Measurements from ENCODE around the gene ACACA.
A peak's percentile ranks its signal among the peaks of the same experiment; 100 is the strongest.
"Not testable (repeated sequence)": the region's sequence is repeated elsewhere in the genome, so short reads cannot be mapped to it uniquely, and the experiment has no call there.

ACACA gene

DNA sequence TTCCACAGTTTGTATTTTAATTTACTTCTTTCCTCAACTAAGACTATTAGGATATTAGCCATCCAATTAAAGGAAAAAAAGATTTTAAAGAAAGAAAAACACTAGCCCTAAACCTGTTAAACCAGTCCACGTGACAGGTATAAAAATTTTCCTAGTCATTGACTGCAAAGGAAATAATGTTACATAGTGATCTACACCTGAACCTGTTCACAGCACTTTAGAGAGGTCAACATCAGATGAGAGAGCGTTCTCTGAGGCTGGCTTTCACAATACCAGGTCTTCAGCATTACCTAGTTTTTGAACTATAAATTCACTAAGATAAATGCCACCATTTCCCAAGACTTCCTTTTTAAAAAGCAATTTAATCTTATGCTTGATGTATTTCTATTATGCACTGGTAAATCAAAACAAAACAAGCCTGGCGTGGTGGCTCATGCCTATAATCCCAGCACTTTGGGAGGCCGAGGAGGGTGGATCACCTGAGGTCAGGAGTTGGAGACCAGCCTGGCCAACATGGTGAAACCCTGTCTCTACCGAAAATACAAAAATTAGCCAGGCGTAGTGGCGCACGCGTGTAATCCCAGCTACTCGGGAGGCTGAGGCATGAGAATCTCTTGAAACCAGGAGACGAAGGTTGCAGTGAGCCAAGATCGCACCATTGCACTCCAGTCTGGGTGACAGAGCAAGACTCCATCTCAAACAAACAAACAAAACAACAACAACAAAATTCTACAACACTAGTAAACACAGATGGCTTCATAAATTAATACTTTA lies 49.7 kb downstream of the ACACA start:
- H3K4me3 ChIP-seq (ENCODE audit: low read depth in 1 of 2, low read length in 2 of 2), result peak overlapping the region in 1 of 2 donors; percentile 81
- H3K9ac ChIP-seq (ENCODE audit: low read depth in 1 of 2, low read length in 2 of 2), result peak overlapping the region in 1 of 2 donors; percentile 80
- not testable (repeated sequence) for H3K9me3 ChIP-seq (ENCODE audit: control insufficient read depth in 1 of 2, low read length in 2 of 2); H3K27me3 ChIP-seq (ENCODE audit: control insufficient read depth in 1 of 2, insufficient read depth in 2 of 2, low read length in 2 of 2); H3K36me3 ChIP-seq (ENCODE audit: control insufficient read depth in 1 of 2, insufficient read depth in 2 of 2, low read length in 2 of 2); H3K27ac ChIP-seq (ENCODE audit: low read depth, low read length)
- peaks cover 9 to 18% of the 10 kb centered on the region in 2 donors for H3K4me1 ChIP-seq (ENCODE audit: control insufficient read depth in 1 of 2, insufficient read depth in 2 of 2, low read length in 2 of 2)

DNA sequence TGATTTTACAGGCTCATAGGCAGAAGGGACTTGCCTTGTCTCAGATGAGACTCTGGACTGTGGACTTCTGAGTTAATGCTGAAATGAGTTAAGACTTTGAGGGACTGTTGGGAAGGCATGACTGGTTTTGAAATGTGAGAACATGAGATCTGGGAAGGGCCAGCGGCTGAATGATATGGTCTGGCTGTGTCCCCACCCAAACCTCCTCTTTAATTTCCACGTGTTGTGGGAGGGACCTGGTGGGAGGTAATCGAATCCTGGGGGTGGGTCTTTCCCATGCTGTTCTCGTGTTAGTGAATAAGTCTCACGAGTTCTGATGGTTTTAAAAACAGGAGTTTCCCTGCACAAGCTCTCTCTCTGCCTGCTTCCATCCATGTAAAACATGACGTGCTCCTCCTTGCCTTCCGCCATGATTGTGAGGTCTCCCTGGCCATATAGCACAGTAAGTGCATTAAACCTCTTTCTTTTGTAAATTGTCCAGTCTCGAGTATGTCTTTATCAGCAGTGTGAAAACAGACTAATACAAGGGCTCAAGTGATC lies 59.7 kb downstream of the ACACA start:
- not testable (repeated sequence) for H3K27me3 ChIP-seq (ENCODE audit: control insufficient read depth in 1 of 2, insufficient read depth in 2 of 2, low read length in 2 of 2); H3K27ac ChIP-seq (ENCODE audit: low read depth, low read length); H3K4me1 ChIP-seq (ENCODE audit: control insufficient read depth in 1 of 2, insufficient read depth in 2 of 2, low read length in 2 of 2); H3K4me3 ChIP-seq (ENCODE audit: low read depth in 1 of 2, low read length in 2 of 2); H3K9me3 ChIP-seq (ENCODE audit: control insufficient read depth in 1 of 2, low read length in 2 of 2); H3K9ac ChIP-seq (ENCODE audit: low read depth in 1 of 2, low read length in 2 of 2); H3K36me3 ChIP-seq (ENCODE audit: control insufficient read depth in 1 of 2, insufficient read depth in 2 of 2, low read length in 2 of 2)

DNA sequence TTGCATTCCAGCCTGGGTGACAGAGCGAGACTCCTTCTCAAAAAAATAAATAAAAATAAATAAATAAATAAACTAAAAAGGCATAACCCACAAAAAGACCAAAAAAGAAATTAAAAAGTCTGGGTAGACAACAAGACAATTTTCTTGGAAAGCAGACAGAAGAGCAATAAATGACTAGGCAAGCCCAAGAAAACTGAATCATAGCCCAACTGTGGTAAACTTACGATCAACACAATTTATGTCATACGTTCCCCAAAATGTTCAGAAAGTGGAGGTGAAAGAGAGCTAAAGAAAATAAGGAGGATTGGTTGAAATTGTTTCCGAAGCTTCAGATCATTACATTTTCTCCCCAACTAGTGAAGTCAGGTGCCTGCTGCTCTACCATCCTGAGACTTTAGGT lies 62.1 kb downstream of the ACACA start:
- Histone ChIP-seq H3K4me1 (ENCODE audit: control insufficient read depth in 1 of 2, insufficient read depth in 2 of 2, low read length in 2 of 2) (no peaks in the 10 kb centered on the region), H3K9ac (ENCODE audit: low read depth in 1 of 2, low read length in 2 of 2) (no peak overlapping the region), H3K36me3 (ENCODE audit: control insufficient read depth in 1 of 2, insufficient read depth in 2 of 2, low read length in 2 of 2) (no peaks in the 10 kb centered on the region), H3K9me3 (ENCODE audit: control insufficient read depth in 1 of 2, low read length in 2 of 2) (no peaks in the 10 kb centered on the region), H3K27ac (ENCODE audit: low read depth, low read length) (no peak overlapping the region), H3K27me3 (ENCODE audit: control insufficient read depth in 1 of 2, insufficient read depth in 2 of 2, low read length in 2 of 2) (no peaks in the 10 kb centered on the region), H3K4me3 (ENCODE audit: low read depth in 1 of 2, low read length in 2 of 2) (no peak overlapping the region)

DNA sequence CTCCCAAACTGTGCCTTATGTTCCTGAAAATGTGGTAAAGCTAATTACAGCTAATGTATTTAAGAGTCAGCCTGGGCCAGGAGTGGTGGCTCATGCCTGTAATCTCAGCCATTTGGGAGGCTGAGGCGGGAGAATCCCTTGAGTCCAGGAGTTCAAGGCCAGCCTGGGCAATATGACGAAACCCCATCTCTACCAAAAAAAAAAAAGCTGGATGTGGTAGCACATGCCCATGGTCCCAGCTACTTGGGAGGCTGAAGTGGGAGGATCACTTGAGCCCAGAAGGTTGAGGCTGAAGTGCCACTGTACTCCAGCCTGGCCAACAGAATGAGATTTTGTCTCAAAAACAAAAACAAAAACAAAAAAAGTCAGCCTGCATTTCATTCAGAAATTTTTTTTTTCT lies 64.0 kb downstream of the ACACA start:
- Histone ChIP-seq H3K36me3 (ENCODE audit: control insufficient read depth in 1 of 2, insufficient read depth in 2 of 2, low read length in 2 of 2) (no peaks in the 10 kb centered on the region), H3K9me3 (ENCODE audit: control insufficient read depth in 1 of 2, low read length in 2 of 2) (no peaks in the 10 kb centered on the region), H3K27me3 (ENCODE audit: control insufficient read depth in 1 of 2, insufficient read depth in 2 of 2, low read length in 2 of 2) (no peaks in the 10 kb centered on the region), H3K9ac (ENCODE audit: low read depth in 1 of 2, low read length in 2 of 2) (no peak overlapping the region), H3K4me1 (ENCODE audit: control insufficient read depth in 1 of 2, insufficient read depth in 2 of 2, low read length in 2 of 2) (no peaks in the 10 kb centered on the region), H3K27ac (ENCODE audit: low read depth, low read length) (no peak overlapping the region), H3K4me3 (ENCODE audit: low read depth in 1 of 2, low read length in 2 of 2) (no peak overlapping the region)

DNA sequence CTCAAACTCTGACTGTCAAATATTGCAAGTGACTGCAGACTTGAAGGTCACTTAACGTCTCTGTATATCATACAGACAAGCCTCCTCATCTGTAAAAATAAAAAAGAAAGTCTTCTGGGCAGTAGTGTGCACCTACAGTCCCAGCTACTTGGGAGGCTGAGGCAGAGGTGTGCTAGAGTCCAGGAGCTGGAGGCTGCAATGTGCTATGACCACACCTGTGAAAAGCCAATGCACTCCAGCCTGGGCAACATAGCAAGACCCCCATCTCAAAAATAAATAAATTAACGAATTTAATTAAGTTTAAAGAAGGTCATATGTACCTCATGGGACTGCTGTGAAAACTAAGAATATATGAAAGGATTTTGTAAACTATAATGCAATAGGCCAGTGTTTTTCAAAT lies 65.8 kb downstream of the ACACA start:
- H3K36me3 ChIP-seq (ENCODE audit: control insufficient read depth in 1 of 2, insufficient read depth in 2 of 2, low read length in 2 of 2), result peaks cover 0 to 3% of the 10 kb centered on the region in 2 donors
- no peak overlapping the region for H3K27ac ChIP-seq (ENCODE audit: low read depth, low read length)
- H3K4me3 ChIP-seq (ENCODE audit: low read depth in 1 of 2, low read length in 2 of 2), result no peak overlapping the region
- no peaks in the 10 kb centered on the region for H3K27me3 ChIP-seq (ENCODE audit: control insufficient read depth in 1 of 2, insufficient read depth in 2 of 2, low read length in 2 of 2)
- H3K9me3 ChIP-seq (ENCODE audit: control insufficient read depth in 1 of 2, low read length in 2 of 2), result no peaks in the 10 kb centered on the region
- no peak overlapping the region for H3K9ac ChIP-seq (ENCODE audit: low read depth in 1 of 2, low read length in 2 of 2)
- no peaks in the 10 kb centered on the region for H3K4me1 ChIP-seq (ENCODE audit: control insufficient read depth in 1 of 2, insufficient read depth in 2 of 2, low read length in 2 of 2)

DNA sequence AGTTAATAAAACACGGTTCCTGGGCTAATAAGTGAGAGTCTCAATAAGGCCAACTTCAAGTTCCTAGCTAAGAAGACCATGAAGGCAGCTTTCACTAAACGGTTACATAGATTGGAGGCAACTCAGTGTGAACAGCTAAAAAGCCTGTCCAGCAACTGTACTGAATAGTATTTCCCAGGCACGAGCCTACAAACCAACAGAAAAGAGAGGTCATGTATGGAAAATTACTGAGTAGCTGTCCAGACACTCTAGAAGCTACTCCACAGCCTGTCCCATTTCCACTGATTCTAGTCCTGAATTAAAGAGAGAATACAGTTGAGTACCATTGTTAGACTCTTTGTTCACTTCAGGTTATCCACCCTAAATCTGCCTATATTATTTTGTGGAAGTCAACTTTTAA lies 67.3 kb downstream of the ACACA start:
- no peaks in the 10 kb centered on the region for H3K4me1 ChIP-seq (ENCODE audit: control insufficient read depth in 1 of 2, insufficient read depth in 2 of 2, low read length in 2 of 2)
- no peak overlapping the region for H3K9ac ChIP-seq (ENCODE audit: low read depth in 1 of 2, low read length in 2 of 2)
- H3K36me3 ChIP-seq (ENCODE audit: control insufficient read depth in 1 of 2, insufficient read depth in 2 of 2, low read length in 2 of 2), result peaks cover 0 to 3% of the 10 kb centered on the region in 2 donors
- no peak overlapping the region for H3K27ac ChIP-seq (ENCODE audit: low read depth, low read length)
- no peaks in the 10 kb centered on the region for H3K27me3 ChIP-seq (ENCODE audit: control insufficient read depth in 1 of 2, insufficient read depth in 2 of 2, low read length in 2 of 2)
- no peak overlapping the region for H3K4me3 ChIP-seq (ENCODE audit: low read depth in 1 of 2, low read length in 2 of 2)
- H3K9me3 ChIP-seq (ENCODE audit: control insufficient read depth in 1 of 2, low read length in 2 of 2), result no peaks in the 10 kb centered on the region

DNA sequence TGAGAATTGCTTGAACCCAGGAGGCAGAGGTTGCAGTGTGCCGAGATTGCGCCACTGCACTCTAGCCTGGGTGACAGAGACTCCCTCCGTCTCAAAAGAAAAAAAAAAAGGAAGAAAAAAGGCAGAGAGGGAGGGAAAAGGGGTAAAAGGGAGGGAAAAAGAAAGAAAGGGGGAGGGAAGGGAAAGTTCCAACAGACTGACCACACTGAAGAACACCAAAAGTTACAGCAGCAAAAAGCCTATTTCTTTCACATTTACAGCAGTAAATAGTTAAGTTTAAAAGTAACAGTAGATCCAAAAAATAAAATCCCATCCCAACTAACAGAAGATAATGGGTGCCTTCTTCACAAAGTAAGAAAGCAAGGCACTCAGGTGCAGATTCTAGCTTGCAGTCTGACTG lies 67.8 kb downstream of the ACACA start:
- H3K9ac ChIP-seq (ENCODE audit: low read depth in 1 of 2, low read length in 2 of 2), result no peak overlapping the region
- H3K27ac ChIP-seq (ENCODE audit: low read depth, low read length), result no peak overlapping the region
- no peaks in the 10 kb centered on the region for H3K9me3 ChIP-seq (ENCODE audit: control insufficient read depth in 1 of 2, low read length in 2 of 2)
- H3K4me1 ChIP-seq (ENCODE audit: control insufficient read depth in 1 of 2, insufficient read depth in 2 of 2, low read length in 2 of 2), result no peaks in the 10 kb centered on the region
- no peaks in the 10 kb centered on the region for H3K27me3 ChIP-seq (ENCODE audit: control insufficient read depth in 1 of 2, insufficient read depth in 2 of 2, low read length in 2 of 2)
- peaks cover 0 to 3% of the 10 kb centered on the region in 2 donors for H3K36me3 ChIP-seq (ENCODE audit: control insufficient read depth in 1 of 2, insufficient read depth in 2 of 2, low read length in 2 of 2)
- no peak overlapping the region for H3K4me3 ChIP-seq (ENCODE audit: low read depth in 1 of 2, low read length in 2 of 2)

DNA sequence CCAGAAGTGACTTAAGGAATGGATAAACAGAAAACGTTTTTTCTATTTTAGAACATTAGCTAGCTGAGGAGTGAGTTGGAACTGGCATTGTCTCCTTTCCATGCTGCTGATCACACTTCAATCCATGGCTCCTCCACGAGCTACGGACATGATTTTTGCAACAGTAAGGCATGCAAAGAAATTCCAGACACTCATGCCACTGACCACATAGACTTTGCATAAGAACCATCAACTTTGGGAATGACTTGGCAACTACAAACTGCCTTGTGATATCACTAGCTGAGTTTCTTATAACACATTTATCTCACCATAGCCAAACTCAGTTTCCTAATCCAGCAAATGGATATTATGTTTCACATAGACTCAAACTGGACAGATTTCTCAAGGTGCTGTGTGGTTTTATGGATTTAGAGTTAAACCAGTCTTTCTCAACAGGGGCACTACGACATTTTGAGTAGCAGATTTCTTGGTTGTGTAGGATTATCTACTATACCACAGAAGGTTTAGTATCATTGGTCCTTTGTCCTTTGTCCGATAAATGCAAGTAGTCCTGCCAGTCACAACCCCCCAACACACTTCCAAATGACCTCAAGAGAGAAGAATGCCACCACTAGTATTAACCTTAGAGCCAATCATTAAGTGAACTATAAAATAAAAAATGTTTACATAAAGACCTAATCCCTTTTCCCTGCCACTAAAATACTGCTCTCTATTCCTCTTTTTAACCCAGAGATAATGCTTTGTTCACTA lies 79.1 kb downstream of the ACACA start:
- Histone ChIP-seq H3K27ac (ENCODE audit: low read depth, low read length) (no peak overlapping the region), H3K4me3 (ENCODE audit: low read depth in 1 of 2, low read length in 2 of 2) (no peak overlapping the region), H3K27me3 (ENCODE audit: control insufficient read depth in 1 of 2, insufficient read depth in 2 of 2, low read length in 2 of 2) (no peaks in the 10 kb centered on the region), H3K4me1 (ENCODE audit: control insufficient read depth in 1 of 2, insufficient read depth in 2 of 2, low read length in 2 of 2) (peaks cover 0 to 9% of the 10 kb centered on the region in 2 donors), H3K36me3 (ENCODE audit: control insufficient read depth in 1 of 2, insufficient read depth in 2 of 2, low read length in 2 of 2) (peaks cover 0 to 14% of the 10 kb centered on the region in 2 donors), H3K9me3 (ENCODE audit: control insufficient read depth in 1 of 2, low read length in 2 of 2) (no peaks in the 10 kb centered on the region), H3K9ac (ENCODE audit: low read depth in 1 of 2, low read length in 2 of 2) (no peak overlapping the region)

DNA sequence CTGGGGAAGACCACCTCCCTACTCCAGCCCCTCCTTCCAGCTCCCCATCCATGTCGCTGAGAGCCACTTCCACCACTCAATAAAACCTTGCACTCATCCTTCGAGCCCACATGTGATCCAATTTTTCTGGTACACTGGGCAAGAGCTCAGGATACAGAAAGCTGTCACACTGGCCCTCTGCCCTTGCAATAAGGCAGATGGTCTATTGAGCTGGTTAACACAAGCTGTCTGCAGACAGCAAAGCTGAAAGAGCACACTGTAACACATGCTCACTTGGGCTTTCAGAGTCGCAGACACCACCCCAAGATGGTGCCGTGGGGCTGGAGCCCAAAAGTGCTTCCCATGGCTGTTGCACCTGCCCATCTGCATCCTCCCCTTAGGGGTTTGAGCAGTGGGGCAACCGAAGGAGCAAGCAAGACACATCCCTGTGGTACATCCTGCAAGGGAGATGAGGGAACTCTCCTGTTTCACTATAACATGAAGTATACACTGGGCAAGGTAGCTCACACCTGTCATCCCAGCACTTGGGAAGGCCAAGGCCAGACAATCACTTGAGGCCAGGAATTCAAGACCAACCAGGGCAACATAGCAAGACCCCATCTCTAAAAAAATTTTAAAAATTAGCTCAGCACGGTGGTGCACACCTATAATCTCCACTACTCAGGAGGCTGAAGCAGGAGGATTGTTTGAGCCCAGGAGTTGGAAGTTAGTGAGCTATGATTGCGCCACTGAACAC lies 83.6 kb downstream of the ACACA start:
- no peak overlapping the region for H3K4me3 ChIP-seq (ENCODE audit: low read depth in 1 of 2, low read length in 2 of 2)
- no peak overlapping the region for H3K27ac ChIP-seq (ENCODE audit: low read depth, low read length)
- no peak overlapping the region for H3K9ac ChIP-seq (ENCODE audit: low read depth in 1 of 2, low read length in 2 of 2)
- H3K9me3 ChIP-seq (ENCODE audit: control insufficient read depth in 1 of 2, low read length in 2 of 2), result no peaks in the 10 kb centered on the region
- H3K36me3 ChIP-seq (ENCODE audit: control insufficient read depth in 1 of 2, insufficient read depth in 2 of 2, low read length in 2 of 2), result peaks cover 0 to 7% of the 10 kb centered on the region in 2 donors
- H3K4me1 ChIP-seq (ENCODE audit: control insufficient read depth in 1 of 2, insufficient read depth in 2 of 2, low read length in 2 of 2), result no peaks in the 10 kb centered on the region
- no peaks in the 10 kb centered on the region for H3K27me3 ChIP-seq (ENCODE audit: control insufficient read depth in 1 of 2, insufficient read depth in 2 of 2, low read length in 2 of 2)

DNA sequence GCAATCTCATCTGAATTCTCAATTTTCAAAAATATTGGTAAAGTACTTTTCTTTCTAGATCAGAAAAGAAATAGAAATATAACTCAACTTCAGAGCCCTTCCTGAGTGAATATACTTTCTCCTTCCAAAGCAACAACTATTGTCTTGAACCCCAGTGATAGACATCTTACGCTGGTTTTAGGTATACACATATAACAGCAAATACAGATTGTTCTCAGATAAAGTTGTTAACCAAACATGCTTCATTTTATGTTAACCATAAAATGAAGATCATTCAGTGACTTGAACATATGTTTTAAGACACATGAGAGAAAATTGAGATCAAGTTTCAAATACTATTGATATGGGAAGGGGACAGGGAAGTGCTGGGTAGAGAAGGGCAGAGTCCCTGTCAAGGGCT lies 84.5 kb downstream of the ACACA start:
- Histone ChIP-seq H3K9me3 (ENCODE audit: control insufficient read depth in 1 of 2, low read length in 2 of 2) (no peaks in the 10 kb centered on the region), H3K4me3 (ENCODE audit: low read depth in 1 of 2, low read length in 2 of 2) (no peak overlapping the region), H3K4me1 (ENCODE audit: control insufficient read depth in 1 of 2, insufficient read depth in 2 of 2, low read length in 2 of 2) (no peaks in the 10 kb centered on the region), H3K27me3 (ENCODE audit: control insufficient read depth in 1 of 2, insufficient read depth in 2 of 2, low read length in 2 of 2) (no peaks in the 10 kb centered on the region), H3K36me3 (ENCODE audit: control insufficient read depth in 1 of 2, insufficient read depth in 2 of 2, low read length in 2 of 2) (peaks cover 0 to 7% of the 10 kb centered on the region in 2 donors), H3K9ac (ENCODE audit: low read depth in 1 of 2, low read length in 2 of 2) (no peak overlapping the region), H3K27ac (ENCODE audit: low read depth, low read length) (no peak overlapping the region)
